MM.1S (cell line): ENCODE data around the gene BICD1.
"Not testable (repeated sequence)": the region's sequence is repeated elsewhere in the genome, so short reads cannot be mapped to it uniquely, and the experiment has no call there.

Experiments used
- DNase-seq: peaks from one replicate; pipeline ENCODE4 v3.0.0-alpha.2; 2015
- H2AFZ ChIP-seq: fragments of 300-600 bp; sonication (generic); 2 replicates; pipeline ENCODE4 v1.6.0; 2016; ENCODE audit warnings: antibody characterized with exemption, low read length
- H3F3A ChIP-seq: fragments of 300-600 bp; sonication (generic); 2 replicates; pipeline ENCODE4 v1.6.1; 2016; ENCODE audit warnings: mild to moderate bottlenecking, antibody characterized with exemption, low read length, moderate library complexity, mixed read lengths; ENCODE audit not compliant: insufficient read depth
- H3K27ac ChIP-seq: fragments of 300-600 bp; sonication (generic); 2 replicates; pipeline ENCODE4 v1.5.1; 2016; ENCODE audit warnings: mild to moderate bottlenecking, low read length
- H3K27me3 ChIP-seq: fragments of 300-600 bp; sonication (generic); replicated peaks from 2 replicates; pipeline ENCODE4 v1.6.0; 2016; ENCODE audit warnings: low read length; ENCODE audit not compliant: insufficient read depth
- H3K36me3 ChIP-seq: fragments of 300-600 bp; sonication (generic); replicated peaks from 2 replicates; pipeline ENCODE4 v1.6.1; 2016; ENCODE audit warnings: mild to moderate bottlenecking, low read length, mixed read lengths; ENCODE audit not compliant: insufficient read depth
- H3K4me1 ChIP-seq: fragments of 300-600 bp; sonication (generic); 2 replicates; pipeline ENCODE4 v1.6.1; 2016; ENCODE audit warnings: low read length, mixed read lengths
- H3K4me2 ChIP-seq: fragments of 300-600 bp; sonication (generic); 2 replicates; pipeline ENCODE4 v1.6.0; 2016; ENCODE audit warnings: low read depth, low read length
- H3K4me3 ChIP-seq: fragments of 300-600 bp; sonication (generic); 2 replicates; pipeline ENCODE4 v1.5.1; 2016; ENCODE audit warnings: low read length, mixed read lengths
- H3K79me2 ChIP-seq: fragments of 300-600 bp; sonication (generic); 2 replicates; pipeline ENCODE4 v1.6.1; 2016; ENCODE audit warnings: mixed run types, low read length, mixed read lengths
- H3K9ac ChIP-seq: fragments of 300-600 bp; sonication (generic); 2 replicates; pipeline ENCODE4 v1.6.1; 2016; ENCODE audit warnings: low read length, mixed read lengths
- H3K9me2 ChIP-seq: fragments of 300-600 bp; sonication (generic); replicated peaks from 2 replicates; pipeline ENCODE4 v1.6.1; 2016; ENCODE audit warnings: mild to moderate bottlenecking, low read length, mixed read lengths; ENCODE audit not compliant: insufficient read depth
- H3K9me3 ChIP-seq: fragments of 300-600 bp; sonication (generic); replicated peaks from 2 replicates; pipeline ENCODE4 v1.6.1; 2016; ENCODE audit warnings: mild to moderate bottlenecking, low read length, mixed read lengths; ENCODE audit not compliant: insufficient read depth
- H4K20me1 ChIP-seq: fragments of 300-600 bp; sonication (generic); 2 replicates; pipeline ENCODE4 v1.6.1; 2016; ENCODE audit warnings: mild to moderate bottlenecking, low read length, moderate library complexity, mixed read lengths; ENCODE audit not compliant: insufficient read depth
- CTCF ChIP-seq: fragments of 300-600 bp; sonication (generic); IDR thresholded peaks from 2 replicates; pipeline ENCODE4 v1.5.1; 2016; ENCODE audit warnings: antibody characterized with exemption, low read length, mixed read lengths
- EZH2 ChIP-seq: fragments of 300-600 bp; sonication (generic); optimal IDR thresholded peaks from 2 replicates; pipeline ENCODE3; 2017; ENCODE audit warnings: low read depth, mild to moderate bottlenecking, antibody characterized with exemption, low read length, mixed read lengths
- EZH2phosphoT487 ChIP-seq: fragments of 300-600 bp; sonication (generic); IDR thresholded peaks from 2 replicates; pipeline ENCODE4 v1.6.1; 2018; ENCODE audit warnings: antibody characterized with exemption, low read length

Gene BICD1

DNA sequence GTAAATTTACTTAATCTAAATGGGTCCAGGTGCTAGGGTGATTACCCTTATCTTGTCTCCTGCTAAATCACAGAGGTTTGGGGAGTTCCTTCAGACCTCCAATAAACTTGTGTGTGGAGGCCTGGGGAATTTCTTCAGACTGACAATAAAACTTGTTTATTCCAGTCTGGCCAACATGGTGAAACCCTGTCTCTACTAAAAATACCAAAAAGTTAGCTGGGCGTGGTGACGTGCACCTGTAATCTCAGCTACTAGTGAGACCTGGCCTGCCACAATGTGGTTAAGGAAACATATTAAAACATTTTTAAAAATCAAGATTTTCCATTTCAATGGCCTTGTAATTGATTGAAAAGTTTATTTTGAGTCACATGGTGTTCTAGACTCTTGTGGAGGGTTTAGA, 165.8 kb downstream of the BICD1 start:
- peak; percentile 71 for DNase-seq
- H3K27ac ChIP-seq: peak overlapping the region; percentile 84
- no peak overlapping the region for H2AFZ ChIP-seq
- no peaks in the 10 kb centered on the region for H4K20me1 ChIP-seq
- H3K36me3 ChIP-seq: no peaks in the 10 kb centered on the region
- no peaks in the 10 kb centered on the region for H3K79me2 ChIP-seq
- no peaks in the 10 kb centered on the region for H3K9me3 ChIP-seq
- H3F3A ChIP-seq: peaks cover 16% of the 10 kb centered on the region
- H3K9ac ChIP-seq: peak overlapping the region; percentile 57; the same call in 1 of the 2 replicates
- peaks cover 24% of the 10 kb centered on the region for H3K4me1 ChIP-seq
- H3K27me3 ChIP-seq: no peaks in the 10 kb centered on the region
- peak overlapping the region; percentile 27; the same call in 1 of the 2 replicates for H3K4me3 ChIP-seq
- no peaks in the 10 kb centered on the region for H3K9me2 ChIP-seq
- peak overlapping the region; percentile 71 for H3K4me2 ChIP-seq
- TF ChIP-seq CTCF: no peak
- no peak for TF ChIP-seq EZH2phosphoT487
- TF ChIP-seq EZH2: no peak

DNA sequence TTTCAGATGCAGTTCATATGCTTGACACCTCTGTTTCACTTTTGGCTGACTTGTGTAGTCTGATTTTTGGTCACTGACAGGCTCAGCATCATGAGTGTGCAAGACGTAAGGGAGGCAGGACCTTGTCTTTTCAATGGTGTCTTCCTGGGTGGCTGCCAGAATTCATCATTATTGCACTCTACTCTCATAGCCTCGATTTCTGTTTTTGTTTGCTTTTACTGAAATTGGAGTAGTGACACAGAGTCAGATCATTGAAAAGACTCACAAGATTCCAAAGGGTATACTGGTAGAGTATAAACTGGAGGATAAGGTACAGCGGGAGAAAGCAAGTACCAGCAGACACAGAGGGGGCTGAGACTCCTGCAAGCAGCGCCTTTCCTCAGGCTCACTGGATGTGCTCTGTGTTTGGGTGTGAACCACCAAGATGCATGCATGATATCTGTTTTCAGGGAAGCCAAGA, 166.4 kb downstream of the BICD1 start:
- no peak for TF ChIP-seq CTCF
- TF ChIP-seq EZH2phosphoT487: no peak
- no peak for TF ChIP-seq EZH2
- Histone ChIP-seq H3K27me3 (no peaks in the 10 kb centered on the region), H2AFZ (peak overlapping the region; percentile 46), H3K79me2 (no peaks in the 10 kb centered on the region), H3K4me1 (peaks cover 24% of the 10 kb centered on the region), H4K20me1 (no peaks in the 10 kb centered on the region), H3K9me2 (no peaks in the 10 kb centered on the region), H3F3A (peaks cover 16% of the 10 kb centered on the region), H3K9me3 (no peaks in the 10 kb centered on the region), H3K27ac (peak overlapping the region; percentile 84), H3K9ac (peak overlapping the region; percentile 57), H3K4me2 (peak overlapping the region; percentile 71), H3K4me3 (peak overlapping the region; percentile 27), H3K36me3 (no peaks in the 10 kb centered on the region)
- DNase-seq: peak; percentile 74

DNA sequence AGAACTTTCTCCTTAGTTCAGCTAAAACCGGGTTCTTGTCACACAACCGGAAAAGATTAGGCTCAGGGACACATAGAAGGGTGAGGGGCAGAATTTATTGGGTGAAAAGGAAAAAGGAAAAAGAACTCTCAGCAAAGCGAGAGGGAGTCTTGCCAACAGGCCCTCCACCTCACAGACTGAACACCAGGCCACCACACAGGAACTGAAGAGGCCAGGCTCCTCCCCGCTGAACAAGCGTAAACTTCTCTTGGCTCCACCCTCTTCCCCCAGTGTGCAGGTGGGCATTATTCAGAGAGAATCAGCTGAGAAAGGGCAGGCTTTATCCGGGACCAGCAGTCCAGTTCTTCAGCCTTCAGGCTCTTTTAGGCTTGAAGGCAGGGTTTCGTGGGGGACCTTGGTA, 167.1 kb downstream of the BICD1 start:
- DNase-seq: peak; percentile 86
- H3K9me3 ChIP-seq: no peaks in the 10 kb centered on the region
- peak overlapping the region; percentile 84 for H3K27ac ChIP-seq
- H3K79me2 ChIP-seq: no peaks in the 10 kb centered on the region
- H3K4me1 ChIP-seq: peaks cover 24% of the 10 kb centered on the region
- H3K9me2 ChIP-seq: no peaks in the 10 kb centered on the region
- peak overlapping the region; percentile 27 for H3K4me3 ChIP-seq
- H3K36me3 ChIP-seq: no peaks in the 10 kb centered on the region
- peak overlapping the region; percentile 71 for H3K4me2 ChIP-seq
- H3K9ac ChIP-seq: peak overlapping the region; percentile 57
- no peaks in the 10 kb centered on the region for H4K20me1 ChIP-seq
- H3F3A ChIP-seq: peaks cover 16% of the 10 kb centered on the region
- TF ChIP-seq EZH2phosphoT487: no peak
- peak overlapping the region; percentile 46; the same call in 1 of the 2 replicates for H2AFZ ChIP-seq
- H3K27me3 ChIP-seq: no peaks in the 10 kb centered on the region

GRCh38 chr12:32274665-32275064, 168.0 kb downstream of the BICD1 start:
- Histone ChIP-seq H3K4me3 (no peak overlapping the region), H4K20me1 (no peaks in the 10 kb centered on the region), H3K4me1 (peaks cover 24% of the 10 kb centered on the region), H3K9ac (no peak overlapping the region), H3K36me3 (no peaks in the 10 kb centered on the region), H3K9me2 (no peaks in the 10 kb centered on the region), H3K27me3 (no peaks in the 10 kb centered on the region), H3K79me2 (no peaks in the 10 kb centered on the region), H3K4me2 (no peak overlapping the region), H2AFZ (no peak overlapping the region), H3K9me3 (no peaks in the 10 kb centered on the region), H3F3A (peaks cover 16% of the 10 kb centered on the region), H3K27ac (no peak overlapping the region)
- DNase-seq: no peak
- no peak for TF ChIP-seq EZH2
- TF ChIP-seq EZH2phosphoT487: no peak
- no peak for TF ChIP-seq CTCF

DNA sequence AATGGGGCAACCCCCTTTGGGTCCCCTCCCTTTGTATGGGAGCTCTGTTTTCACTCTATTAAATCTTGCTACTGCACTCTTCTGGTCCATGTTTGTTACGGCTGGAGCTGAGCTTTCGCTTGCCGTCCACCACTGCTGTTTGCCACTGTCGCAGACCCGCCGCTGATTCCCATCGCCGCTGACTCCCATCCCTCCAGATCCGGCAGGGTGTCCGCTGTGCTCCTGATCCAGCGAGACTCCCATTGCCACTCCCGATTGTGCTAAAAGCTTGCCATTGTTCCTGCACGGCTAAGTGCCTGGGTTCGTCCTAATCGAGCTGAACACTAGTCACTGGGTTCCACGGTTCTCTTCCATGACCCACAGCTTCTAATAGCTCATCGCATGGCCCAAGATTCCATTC, 168.9 kb downstream of the BICD1 start:
- not testable (repeated sequence) for H2AFZ ChIP-seq, H3K9ac ChIP-seq, H3K9me3 ChIP-seq, H4K20me1 ChIP-seq, H3K4me2 ChIP-seq, H3K27me3 ChIP-seq, H3K79me2 ChIP-seq, H3K9me2 ChIP-seq, H3K36me3 ChIP-seq, H3K4me3 ChIP-seq, H3K27ac ChIP-seq, DNase-seq
- peaks cover 24% of the 10 kb centered on the region for H3K4me1 ChIP-seq
- peaks cover 16% of the 10 kb centered on the region for H3F3A ChIP-seq
